Measurements from ENCODE around the gene MRPL55. TPM values are rescaled to one million over a fixed set of nuclear protein-coding genes. Genes with fewer than 3 reads are reported as not detected.

The MRPL55 gene
- total and polyA plus RNA-seq, 2 of the 13 experiments (the other 11 are each of a cell fraction or from before 2014, with no cell fraction given), result 58.6 to 92.9 TPM

DNA sequence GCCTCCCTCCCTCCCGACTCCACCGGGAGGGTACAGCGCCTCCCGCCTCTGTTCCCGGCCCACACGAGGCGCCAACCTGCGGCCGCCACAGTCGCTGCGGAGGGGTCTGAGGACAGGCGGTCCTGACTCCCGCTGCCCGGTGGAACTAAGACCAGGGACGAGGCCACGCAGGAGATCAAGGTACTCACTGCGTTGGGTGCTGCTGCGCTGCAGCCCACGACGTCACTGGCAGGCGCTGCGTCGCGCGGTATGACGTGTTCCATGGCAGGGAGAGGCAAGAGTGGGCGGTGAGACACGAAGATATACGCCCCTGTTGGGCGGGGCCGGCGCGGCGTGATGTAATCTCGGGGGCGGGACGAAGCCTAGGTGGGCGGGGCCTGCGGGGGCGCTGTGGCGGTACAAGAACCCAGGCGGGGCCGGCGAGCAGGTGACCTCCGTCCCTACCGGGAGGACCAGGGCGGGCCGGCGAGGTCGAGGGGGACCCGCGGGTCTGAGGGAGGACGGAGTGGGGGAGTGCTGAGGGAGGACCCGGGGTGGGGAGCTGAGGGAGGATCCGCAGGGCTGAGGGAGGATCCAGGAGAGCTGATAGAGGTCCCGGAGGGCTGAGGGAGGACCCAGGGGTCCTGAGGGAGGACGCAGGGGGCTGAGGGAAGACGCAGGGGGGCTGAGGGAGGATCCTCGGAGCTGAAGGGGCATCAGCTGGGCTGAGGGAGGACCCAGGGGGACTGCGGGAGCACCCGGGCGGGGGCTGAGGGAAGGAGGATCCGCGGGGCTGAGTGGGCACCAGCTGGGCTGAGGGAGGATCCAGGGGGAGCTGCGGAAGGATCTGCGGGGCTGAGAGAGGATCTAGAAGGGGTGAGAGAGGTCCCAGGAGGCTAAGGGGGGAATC lies at the start of gene MRPL55 (continued):
- peak; percentile 67; the same call in 1 of the 2 replicates for TF ChIP-seq ZNF704 (CRISPR knock-in tag; IDR thresholded peaks at IDR 0.05; ENCODE audit: borderline replicate concordance)
- no peak for TF ChIP-seq GLMP (CRISPR knock-in tag; IDR thresholded peaks at IDR 0.05; ENCODE audit: borderline replicate concordance)
- no peak for TF ChIP-seq MBNL3 (CRISPR knock-in tag; conservative IDR thresholded peaks at IDR 0.05)
- TF ChIP-seq LCORL (IDR thresholded peaks at IDR 0.05), result no peak
- TF ChIP-seq LCORL (CRISPR knock-in tag; IDR thresholded peaks at IDR 0.05), result peak; percentile 74; the same call in 1 of the 2 replicates
- TF ChIP-seq, protein P1, sequence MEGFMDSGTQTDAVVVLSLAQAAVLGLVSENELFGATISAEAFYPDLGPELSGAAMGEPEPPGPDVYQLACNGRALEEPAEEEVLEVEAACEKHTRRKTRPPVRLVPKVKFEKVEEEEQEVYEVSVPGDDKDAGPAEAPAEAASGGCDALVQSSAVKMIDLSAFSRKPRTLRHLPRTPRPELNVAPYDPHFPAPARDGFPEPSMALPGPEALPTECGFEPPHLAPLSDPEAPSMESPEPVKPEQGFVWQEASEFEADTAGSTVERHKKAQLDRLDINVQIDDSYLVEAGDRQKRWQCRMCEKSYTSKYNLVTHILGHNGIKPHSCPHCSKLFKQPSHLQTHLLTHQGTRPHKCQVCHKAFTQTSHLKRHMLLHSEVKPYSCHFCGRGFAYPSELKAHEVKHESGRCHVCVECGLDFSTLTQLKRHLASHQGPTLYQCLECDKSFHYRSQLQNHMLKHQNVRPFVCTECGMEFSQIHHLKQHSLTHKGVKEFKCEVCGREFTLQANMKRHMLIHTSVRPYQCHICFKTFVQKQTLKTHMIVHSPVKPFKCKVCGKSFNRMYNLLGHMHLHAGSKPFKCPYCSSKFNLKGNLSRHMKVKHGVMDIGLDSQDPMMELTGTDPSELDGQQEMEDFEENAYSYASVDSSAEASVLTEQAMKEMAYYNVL (CRISPR knock-in tag; IDR thresholded peaks at IDR 0.05; ENCODE audit: borderline replicate concordance), result no peak
- 0 out of 2 replicates have a peak, but pooled peaks have one; percentile 27 for TF ChIP-seq FOXO1 (CRISPR knock-in tag; IDR thresholded peaks at IDR 0.05)
- no peak for TF ChIP-seq ELK4 (CRISPR knock-in tag; IDR thresholded peaks at IDR 0.05; ENCODE audit: borderline replicate concordance)
- TF ChIP-seq ZNF607 (CRISPR knock-in tag; IDR thresholded peaks at IDR 0.05; ENCODE audit: borderline replicate concordance), result peak; percentile 72; the same call in 1 of the 2 replicates
- TF ChIP-seq TARDBP (CRISPR knock-in tag; IDR thresholded peaks at IDR 0.05), result peak; percentile 95
- TF ChIP-seq ZNF230 (CRISPR knock-in tag; IDR thresholded peaks at IDR 0.05), result peak; percentile 79; the same call in 1 of the 2 replicates
- TF ChIP-seq ZNF746 (CRISPR knock-in tag; IDR thresholded peaks at IDR 0.05), result no peak

Data from HepG2 (cell line).